HG03175 (cell line): Measurements from ENCODE around the gene POLR3K.
"Not testable (repeated sequence)": the region's sequence is repeated elsewhere in the genome, so short reads cannot be mapped to it uniquely, and the experiment has no call there.

Source experiments
- ATAC-seq: cut with Tn5 transposase; IDR thresholded peaks from one replicate; pipeline ENCODE4 v1.9.1; 2021; ENCODE audit warnings: mild to moderate bottlenecking, moderate library complexity; ENCODE audit not compliant: unreplicated experiment

The POLR3K gene

GRCh38 chr16:47234-47633 lies 6.2 kb downstream of the POLR3K start:
- ATAC-seq = no peak

- ATAC-seq = not testable (repeated sequence)
Observed at GRCh38 chr16:46510-46909, 6.9 kb downstream of the POLR3K start.

- no peak for ATAC-seq
Observed at GRCh38 chr16:45454-45853, 8.0 kb downstream of the POLR3K start.

DNA sequence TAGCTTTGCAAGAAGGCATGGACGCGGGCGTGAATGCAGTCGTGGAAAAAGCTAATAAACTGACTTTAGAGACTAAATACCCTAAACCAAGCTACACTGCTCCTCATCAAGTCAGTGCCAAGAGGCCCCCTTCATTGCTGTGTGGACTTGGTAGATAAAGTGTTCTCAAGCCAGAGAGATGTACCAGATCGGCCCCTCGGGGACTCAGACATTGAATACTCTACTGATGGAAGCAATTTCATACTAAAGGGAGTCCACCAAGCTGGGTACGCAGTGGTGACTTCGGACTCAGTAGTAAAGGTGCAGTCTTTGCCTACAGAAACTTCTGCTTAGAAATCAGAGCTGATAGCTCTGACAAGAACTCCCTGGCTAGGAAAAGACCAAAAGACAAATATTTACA lies 8.8 kb downstream of the POLR3K start:
- ATAC-seq = no peak

DNA sequence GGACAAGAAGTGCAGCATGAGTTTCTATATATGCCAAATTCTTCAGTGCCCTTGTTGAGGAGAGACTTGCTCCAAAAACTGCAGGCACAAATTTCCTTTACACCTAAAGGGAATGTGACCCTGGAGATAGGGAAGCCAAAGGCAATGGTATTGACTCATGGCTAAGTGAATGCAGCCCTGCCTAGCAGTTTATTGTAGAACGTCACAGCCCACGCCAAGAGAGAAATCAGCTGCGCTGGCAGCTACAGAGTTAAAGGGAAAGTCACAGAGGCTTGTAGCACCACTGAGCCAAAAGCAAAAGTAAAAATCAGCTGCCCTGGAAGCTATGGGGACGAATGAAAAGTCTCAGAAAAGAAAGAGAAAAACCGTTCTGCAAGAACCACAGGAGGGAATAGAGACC lies 10.1 kb downstream of the POLR3K start:
- ATAC-seq = no peak

DNA sequence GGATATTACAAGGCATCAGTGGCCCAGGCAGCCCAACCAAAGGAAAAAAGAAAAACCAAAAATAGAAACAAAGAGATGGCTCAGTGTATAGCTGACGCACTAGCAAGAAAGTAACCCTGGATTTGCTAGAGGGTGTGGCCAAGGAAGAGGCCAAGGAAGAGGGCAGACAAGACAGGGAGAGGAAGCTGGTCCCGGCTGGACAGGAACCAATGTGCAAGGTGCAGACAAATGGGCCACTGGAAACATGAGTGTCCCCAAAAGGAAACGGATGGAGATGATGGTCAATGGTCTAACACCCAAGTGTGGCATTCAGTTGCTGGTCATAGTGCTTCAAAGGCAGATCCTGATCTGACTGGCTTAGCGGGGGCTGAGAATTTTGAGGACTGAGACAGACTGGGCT lies 10.7 kb downstream of the POLR3K start:
- ATAC-seq = no peak

DNA sequence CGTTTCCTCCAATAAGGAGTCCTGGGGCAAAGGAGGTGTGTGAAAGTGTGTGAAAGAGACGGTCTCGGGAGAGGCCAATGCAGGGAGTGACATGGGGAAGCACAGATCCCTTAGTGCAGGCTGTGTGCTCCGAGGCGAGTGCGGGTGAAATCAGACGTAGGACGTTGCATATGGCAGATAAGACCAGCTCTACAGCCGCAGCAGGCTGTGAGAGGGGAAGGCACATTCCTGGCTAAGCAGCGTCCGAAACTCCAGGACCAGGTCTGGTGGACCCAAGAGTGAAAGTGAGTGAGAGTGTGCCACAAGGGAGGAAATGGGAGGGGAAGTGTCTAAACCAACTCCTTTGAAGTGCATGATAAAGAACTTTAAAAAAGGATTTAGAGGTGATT lies 11.3 kb downstream of the POLR3K start:
- no peak for ATAC-seq

DNA sequence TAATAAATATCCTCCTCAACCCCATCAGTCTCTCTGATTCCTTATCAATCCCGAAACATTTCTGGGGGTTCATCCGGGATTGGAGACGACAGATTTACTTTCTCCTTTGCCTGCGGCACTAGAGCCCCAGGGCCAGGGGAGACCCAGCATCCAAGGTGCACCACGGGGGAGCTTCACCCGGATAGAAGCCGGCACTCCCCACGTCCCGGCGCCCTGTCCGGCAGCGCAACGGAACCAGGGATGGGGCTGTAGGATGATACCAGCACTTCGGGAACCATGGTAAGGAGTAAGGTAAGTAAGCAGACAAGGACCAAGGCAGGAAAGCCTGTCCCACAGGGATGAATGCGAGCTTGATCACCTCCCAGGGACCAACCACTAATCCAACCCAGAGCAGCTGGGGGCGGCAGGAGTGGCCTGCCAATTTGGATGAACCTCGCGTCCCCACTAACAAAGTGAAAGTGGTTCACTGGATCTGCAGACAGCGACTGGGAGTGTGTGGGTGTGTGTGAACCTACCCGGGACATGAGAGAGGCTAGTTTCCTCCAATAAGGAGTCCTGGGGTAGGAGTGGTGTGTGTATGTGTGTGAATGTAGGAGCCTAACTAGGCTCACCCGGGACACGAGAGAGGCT lies 11.9 kb downstream of the POLR3K start:
- ATAC-seq = no peak

DNA sequence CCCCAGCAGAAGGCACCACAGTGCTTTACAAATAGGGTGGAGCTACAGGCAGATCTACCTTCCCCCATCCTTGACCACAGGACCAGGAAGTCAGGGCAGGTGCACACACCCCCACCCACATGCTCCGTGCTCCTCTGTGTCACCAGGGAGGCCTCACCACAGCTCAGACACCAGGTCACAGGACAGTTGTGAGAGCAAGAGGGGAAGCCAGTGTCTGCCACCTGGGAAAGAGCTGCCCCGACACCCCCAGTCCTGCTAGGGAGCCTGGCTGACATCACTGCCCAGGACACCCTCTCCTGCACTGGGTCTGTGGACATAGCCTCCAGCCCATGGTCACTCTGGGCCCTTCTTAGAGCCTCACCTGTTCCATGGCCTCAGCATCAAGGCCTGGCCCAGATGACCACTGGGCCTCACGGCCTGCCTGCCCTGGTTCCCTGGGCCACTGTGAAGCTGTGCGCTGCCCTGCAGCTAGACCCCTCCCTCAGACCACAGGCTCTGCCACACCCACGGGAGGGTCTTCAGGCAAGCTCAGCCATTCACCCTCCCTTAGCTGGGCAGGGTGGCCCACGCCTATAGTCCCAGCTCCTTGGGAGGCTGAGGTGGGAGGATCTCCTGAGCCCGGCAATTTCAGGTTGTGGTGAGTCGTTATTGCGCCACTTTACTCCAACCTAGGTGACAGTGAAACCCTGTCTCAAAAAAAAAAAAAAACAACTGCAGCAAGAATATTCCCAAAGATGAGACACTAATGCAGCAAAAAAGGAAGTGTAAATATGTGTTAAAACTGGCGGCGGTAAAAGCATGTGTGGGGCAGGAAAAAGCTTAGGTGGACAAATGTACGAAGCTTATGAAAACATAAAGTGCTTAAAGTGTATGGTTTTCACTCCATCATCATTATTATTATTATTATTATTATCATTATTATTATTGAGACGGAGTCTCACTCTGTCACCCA lies 14.2 kb downstream of the POLR3K start:
- peak; percentile 87 for ATAC-seq

- not testable (repeated sequence) for ATAC-seq
Observed at GRCh38 chr16:38206-38605, 15.2 kb downstream of the POLR3K start.

DNA sequence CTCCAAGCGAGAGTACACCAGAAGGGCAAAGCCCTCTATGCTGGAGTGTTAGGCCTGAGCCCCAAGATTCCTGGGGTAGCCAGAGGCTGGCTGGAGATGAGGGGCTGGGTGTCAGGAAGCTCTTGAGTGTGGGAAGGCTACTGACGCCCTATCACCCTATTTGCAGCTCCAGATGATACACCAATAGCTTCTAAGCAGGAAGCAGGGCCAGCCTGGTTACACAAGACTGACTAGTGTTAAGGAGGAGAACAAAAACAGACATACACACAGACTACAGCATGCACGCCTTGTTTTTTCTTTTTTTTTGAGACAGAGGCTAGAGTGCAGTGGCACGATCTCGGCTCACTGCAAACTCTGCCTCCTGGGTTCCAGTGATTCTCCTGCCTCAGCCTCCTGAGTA lies 15.9 kb downstream of the POLR3K start:
- ATAC-seq = no peak

- no peak for ATAC-seq
Observed at GRCh38 chr16:36336-36984, 16.9 kb downstream of the POLR3K start.

DNA sequence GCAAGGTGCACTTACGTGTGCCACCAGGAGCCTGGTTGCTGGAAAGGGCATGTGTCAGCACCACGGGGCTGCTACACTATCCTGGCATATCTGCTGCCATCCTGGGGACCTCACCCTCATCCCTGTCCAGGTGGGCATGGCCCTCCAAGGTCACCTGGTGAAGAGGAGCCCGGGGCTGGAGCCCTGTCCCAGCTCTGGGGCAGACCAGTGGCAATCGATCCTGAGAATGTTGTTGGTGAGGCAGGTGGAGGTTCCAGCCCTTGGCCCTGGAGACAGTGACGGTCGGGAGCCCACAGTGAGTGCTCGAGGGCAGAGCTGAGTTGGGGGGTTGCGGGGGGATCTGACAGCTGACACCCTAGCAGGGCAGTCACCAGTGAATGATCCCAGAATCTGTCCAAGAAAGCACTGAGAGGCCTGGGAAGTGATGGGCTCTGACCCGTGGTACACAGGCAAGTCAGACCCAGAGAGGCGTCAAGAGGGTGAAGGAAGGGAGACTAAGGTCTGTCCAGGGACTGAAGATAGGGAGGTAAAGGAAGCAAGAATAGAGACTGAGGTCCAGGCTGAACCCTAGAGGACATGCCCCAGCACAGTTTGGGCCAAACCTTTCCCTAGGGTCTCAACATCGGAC lies 17.6 kb downstream of the POLR3K start:
- no peak for ATAC-seq

DNA sequence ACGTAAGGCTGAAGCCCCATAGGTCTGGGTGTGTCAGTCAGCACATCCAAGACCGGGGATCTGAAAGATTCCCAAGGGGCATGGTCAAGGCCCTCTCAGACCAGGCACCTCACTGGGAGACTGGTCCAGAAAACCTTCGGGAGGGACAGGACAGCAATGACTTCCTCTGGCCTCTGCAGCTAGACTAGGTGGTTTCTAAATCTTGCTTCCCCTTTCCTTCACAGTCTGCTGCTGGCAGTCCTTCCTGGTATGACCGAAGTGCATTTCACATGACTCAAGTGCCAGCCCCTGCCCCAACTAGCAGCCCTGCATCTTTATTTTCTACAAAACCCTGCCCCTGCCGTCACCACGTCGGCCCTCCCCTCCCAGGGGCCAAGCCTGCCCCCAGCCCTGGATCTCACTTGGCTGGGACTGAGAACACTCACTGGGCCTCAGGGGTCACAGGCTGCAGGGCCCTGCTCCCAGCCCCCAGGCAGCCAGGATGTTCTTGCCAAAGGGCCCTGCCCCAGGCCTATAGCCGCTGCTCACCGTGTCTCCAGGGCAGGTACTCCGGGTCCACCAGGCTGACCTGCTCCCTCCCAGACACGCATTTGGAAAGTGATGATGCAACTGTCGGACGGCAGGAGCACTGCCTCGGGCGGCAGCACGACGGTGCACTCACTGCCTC lies 18.3 kb downstream of the POLR3K start:
- peak; percentile 38 for ATAC-seq

- ATAC-seq = no peak
Observed at GRCh38 chr16:34648-34987, 18.8 kb downstream of the POLR3K start.

DNA sequence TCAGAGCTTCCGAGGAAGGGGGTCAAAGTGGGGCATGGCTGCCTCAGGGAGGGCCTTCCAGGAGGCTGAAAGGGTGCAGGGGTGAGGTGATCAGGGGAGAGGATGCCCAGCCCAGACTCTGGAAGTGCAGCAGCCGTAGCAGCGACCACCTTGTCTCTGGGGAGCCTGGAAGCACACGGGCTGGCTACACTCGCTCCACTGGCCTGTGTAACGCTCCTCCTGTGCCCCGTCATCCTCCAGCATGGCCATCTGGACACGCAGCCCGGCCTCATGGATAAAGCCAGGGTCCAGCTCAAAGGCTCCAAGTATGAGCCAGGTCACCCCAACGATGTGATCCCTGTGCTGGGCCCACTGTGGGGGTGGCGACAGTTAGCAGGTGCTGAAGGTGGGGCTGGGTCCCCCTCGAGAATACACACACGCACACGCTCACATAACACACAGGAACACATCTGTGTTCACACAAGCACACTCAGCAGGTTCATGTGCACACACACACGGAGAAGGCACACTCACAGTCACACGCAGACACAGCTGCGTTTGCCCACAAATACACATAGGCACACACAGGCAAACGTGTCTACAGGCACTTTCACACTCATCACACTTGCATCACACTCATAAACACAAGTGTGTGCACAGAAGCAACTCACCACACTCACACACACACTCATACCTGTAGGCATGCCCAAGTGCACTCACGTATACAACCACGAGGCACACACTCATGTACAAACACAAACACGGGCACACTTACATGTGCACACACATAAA lies 19.3 kb downstream of the POLR3K start:
- ATAC-seq = no peak

GRCh38 chr16:33154-33876 lies 20.1 kb downstream of the POLR3K start:
- not testable (repeated sequence) for ATAC-seq

GRCh38 chr16:30627-31026 lies 22.8 kb downstream of the POLR3K start:
- ATAC-seq = not testable (repeated sequence)

DNA sequence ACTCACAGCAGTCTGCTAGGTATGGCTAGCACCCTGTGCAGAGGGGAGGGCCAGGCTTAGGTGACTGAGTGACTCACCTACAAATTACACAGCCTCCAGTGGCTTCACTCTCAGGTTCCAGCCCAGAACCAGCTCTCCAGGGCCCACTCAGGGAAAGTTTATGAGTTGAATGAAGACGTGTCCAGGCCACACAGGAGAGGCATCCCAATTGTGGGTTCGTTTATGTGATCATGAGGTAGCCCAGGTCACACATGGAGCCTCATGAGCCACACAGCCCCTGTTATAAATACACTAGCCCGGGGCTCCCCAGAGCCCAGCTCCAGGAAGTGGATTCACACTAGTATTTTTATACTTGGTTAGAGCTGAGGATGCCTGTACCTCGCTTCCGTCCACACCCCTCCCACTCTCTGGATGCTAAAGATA lies 27.5 kb downstream of the POLR3K start:
- ATAC-seq = peak; percentile 68
